NCI-H1048 (cell line): Measurements from ENCODE around the gene CCDC194.
"Not testable (repeated sequence)": the region's sequence is repeated elsewhere in the genome, so short reads cannot be mapped to it uniquely, and the experiment has no call there.

ENCODE experiments used
- DNase-seq: peaks from one replicate; lab custom pipeline; 2025; lab: John Stamatoyannopoulos, UW

CCDC194 gene

DNA sequence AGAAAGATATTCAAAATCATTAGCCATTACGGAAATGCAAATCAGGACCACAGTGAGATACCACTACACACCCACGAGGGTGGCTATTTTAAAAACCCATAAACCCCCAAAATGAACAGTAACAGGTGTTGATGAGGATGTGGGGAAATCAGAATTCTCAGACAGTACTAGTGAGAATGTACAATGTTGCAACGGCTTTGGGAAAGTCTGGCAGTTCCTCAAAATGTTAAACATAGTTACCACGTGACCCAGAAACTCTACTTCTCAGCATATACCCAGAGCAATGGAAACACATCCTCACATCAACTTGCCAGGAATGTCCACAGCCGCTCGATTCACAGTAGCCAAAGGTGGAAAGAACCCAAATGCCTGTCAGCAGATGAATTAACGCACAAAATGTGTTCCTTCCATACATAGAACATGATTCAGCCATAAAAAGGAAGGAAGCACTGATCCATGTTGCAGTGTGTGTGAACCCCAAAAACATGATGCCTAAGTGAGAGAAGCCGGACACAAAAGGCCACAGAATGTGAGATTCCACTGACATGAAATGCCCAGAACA, 23.9 kb downstream of the CCDC194 start:
- DNase-seq = no peak

DNA sequence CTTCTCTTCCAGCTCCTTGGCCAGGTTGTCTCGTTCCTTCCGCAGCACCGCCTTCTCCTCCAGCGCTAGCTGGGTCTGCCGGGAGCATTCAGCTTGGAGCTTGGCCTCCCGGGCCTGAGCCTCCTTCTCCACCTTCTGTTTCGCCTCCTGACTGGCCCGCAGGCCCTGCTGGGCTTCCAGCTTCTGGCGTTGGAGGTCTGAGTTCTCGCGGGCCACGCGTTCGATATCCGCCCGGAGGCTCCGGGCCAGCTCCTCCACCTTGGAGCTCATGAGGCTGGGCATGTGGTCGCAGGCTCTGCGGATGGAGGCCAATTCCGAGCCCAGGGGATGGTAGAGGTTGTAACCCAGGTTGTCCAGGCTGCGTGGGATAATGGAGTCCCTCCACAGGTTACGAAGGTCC, 28.6 kb downstream of the CCDC194 start:
- DNase-seq = no peak

DNA sequence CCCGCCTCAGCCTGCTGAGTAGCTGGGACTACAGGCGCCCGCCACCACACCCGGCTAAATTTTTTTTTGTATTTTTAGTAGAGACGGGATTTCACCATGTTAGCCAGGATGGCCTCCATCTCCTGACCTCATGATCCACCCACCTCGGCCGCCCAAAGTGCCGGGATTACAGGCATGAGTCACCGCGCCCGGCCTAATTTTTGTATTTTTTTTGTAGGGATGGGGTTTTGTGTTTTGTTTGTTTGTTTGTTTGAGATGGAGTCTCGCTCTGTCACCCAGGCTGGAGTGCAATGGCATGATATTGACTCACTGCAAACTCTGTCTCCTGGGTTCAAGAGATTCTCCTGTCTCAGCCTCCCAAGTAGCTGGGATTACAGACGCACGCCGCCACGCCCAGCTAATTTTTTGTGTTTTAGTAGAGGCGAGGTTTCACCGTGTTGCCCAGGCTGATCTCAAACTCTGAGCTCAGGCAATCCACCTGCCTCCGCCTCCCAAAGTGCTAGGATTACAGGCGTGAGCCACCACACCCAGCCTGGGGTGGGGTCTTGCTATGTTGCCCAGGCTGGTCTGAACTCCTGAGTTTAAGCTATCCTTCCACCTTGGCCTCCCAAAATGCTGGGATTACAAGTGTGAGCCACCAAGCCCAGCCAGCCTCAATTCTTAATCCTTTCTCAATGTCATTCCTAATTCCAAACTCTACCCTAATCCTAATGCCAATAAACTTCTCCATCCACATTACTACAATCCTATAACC, 30.0 kb downstream of the CCDC194 start:
- not testable (repeated sequence) for DNase-seq

DNA sequence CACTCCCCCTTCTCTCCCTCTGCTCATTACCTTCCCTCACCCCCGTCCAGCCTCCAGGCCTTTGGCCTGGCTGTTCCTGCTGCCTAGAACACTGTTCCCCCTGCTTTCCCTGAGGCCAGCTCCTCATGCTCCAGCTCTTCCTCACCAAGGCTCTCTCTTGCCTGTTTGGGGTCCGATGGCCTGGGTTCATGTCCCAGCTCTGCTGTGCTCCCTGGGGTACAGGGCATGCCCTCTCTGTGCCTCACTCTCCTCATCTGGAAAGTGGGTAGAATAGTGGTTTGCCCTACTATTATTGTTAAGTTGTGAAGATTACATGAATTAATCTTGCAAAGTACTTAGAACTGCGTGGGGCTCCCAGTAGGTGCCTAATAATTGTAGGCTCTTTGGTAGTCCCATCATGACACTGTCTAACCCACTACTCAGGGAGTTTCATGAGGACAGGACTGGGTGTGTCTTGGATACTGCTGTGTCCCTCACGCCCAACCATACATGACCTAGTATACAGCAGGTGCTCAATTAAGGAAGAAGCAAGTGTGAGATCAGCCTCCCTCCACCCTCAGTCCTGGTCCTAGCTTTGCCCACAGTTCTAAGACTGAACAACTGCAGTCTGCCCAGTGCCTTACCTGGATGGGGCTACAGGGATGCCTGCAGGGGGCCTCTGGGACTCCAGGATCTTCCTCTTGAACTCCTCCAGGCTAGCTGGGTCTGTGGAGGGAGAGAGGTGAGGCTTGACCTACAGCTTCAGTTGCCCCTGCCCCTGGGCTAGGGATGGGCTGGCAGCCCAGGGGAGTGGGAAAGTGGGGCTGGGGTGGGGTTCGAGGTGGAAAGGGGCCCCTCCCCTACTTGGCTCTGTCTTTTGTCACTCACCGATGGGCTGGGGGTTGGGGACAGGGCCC, 33.8 kb downstream of the CCDC194 start:
- no peak for DNase-seq

DNA sequence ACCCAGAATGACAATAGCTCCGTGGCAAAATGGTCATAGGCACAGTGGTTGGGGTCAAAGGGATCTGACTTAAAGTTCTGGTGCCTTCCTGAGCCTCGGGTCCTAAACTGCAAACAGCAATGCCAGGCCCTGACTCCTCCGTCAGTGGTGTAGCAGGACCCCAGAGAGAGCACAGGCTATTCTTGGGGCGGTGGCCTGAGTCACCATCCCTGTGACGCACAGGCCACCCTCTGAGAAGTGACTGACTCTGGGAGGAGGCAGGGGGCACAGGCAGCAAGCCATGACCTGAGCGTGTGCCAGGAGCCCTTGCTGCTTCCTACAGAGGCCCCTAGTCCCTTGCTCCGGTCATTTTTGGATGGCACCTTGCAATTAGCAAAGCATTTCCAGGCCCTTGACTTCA, 35.6 kb downstream of the CCDC194 start:
- DNase-seq = no peak

DNA sequence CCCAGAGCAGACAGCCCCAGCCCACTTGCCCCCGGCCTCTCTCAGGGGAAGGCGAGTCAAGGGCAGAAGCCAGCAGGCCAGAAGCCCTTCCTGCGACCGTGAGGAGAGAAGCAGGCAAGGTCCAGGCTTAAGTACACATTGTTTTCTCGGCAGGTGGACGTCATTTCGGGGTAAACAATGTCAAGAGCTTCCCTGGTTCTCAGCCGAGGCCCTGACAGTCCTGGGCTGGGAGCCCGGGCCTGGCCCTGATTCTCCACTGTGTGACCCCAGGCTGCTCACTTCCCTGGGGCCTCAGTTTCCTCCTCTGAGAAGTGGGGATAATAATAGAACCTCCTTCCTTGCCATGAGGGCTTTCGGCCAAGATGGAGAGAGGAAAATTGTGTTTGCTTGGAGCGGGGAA, 36.3 kb downstream of the CCDC194 start:
- no peak for DNase-seq

DNA sequence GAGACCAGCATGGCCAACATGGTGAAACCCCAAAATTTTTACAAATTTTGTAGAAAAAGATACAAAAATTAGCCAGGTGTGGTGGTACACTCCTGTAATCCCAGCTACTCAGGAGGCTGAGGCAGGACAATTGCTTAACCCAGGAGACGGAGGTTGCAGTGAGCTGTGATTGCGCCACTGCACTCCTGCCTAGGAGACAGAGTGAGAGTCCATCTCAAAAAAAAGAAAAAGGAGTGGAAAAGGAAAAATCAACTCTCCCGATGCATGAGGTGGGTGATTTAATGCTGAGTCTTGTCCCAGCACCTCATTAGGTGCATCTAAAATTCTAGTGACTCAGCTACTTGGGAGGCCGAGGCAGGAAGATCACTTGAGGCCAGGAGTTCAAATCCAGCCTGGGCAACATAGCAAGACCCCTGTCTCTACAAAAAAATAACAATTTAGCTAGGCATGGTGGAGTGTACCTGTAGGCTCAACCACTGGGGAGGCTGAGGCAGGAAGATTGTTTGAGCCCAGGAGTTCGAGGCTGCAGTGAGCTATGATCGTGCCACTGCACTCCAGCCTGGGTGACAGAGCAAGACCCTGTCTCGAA, 36.8 kb downstream of the CCDC194 start:
- DNase-seq = no peak

DNA sequence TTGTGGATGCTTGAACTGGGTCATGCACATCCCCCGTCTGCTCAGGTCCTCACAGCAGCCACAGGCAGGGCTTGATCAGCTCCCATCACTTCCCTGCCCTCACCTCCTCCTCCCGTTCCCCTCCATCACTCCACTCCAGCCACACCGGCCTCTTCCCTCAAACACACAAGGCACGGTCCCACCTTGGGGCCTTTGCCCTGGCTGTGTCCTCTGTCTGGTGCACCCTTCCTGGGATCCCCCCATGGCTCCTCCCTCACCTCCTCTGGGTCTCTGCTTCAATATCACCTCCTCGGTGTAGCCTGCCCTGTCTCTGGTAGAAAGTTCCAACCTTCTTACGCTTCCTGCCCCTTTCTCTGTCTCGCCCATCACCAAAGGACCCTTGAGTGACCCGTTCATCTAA, 40.6 kb downstream of the CCDC194 start:
- DNase-seq = no peak

DNA sequence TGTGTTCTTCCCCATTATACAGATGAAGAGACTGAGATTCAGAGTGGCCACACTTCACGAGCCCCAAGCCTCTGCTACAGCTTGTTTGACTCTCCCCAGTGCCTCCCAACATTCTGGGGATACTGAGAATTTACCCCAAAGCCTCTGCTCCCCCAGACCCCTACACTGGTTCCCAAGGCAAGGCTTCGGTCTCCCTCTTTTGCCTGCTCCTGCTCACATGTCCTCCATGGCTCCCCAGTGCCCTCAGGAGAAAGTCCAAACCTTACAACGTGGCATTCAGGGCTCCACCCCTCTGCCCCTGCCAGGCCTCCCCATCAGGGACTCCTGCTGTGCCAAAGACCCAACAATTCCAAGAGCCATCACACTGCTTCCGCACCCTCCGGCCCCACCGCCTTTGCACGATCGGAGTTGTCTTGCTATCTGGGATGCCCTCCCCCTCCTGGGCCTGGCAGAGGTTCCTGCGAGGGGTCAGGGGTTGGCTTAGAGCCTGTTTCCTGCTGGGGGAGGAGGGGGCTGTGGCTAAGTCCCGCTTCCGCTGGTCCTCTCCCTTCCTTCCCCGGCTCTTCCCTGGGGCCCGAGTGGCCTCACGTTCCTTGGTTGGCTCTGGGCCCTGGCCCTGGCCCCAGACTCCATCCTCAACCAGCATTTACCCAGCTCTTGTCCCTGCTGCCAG, 41.3 kb downstream of the CCDC194 start:
- no peak for DNase-seq

DNA sequence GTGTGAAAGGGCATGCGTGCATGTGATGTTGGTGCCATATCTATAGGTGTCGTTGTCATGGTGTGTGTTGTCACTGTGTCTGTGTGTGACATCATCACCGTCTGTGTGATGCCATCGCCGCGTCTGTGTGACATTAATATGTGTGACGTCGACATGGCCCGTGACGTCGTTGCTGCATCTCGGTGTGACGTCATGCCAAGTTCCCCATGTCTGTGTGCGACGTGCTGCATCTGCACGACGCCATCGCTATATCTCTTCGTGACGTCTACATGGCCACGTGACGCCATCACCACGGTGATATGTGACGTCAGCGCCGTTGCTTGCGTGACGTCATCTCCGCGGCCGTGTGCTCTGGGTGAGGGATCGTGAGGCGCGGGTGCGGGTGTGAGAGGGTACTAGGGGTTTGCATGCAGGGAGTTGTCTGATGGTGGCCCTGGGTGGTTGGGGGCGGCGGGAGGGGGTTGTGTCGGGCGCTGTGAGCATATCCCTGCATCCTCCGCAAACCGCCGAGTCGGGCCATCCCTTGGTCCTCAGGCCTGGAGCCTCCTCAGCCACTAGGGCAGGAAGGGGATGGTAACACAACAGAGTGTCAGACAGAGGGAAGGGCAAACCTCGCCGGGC, 42.1 kb downstream of the CCDC194 start:
- DNase-seq = no peak

DNA sequence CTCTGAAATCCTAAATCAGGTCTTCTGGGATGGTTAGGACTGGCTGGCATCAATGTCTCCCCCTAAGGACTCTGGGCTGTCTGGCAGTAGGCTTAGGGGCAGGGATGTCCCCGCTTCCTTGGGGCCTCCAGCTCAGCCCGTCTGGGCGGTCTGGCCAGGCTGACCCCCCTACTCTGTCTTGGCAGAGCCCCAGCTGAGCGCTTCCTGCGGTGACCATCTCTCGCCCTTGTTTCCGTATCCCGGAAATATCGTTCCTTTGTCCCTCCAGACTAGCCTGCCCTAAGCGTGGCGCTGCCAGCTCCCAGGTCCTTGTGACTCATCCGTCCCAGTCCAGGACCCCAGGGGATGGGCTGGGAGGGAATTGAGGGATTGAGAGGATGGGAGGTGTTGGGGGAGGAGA, 45.3 kb downstream of the CCDC194 start:
- DNase-seq = no peak

DNA sequence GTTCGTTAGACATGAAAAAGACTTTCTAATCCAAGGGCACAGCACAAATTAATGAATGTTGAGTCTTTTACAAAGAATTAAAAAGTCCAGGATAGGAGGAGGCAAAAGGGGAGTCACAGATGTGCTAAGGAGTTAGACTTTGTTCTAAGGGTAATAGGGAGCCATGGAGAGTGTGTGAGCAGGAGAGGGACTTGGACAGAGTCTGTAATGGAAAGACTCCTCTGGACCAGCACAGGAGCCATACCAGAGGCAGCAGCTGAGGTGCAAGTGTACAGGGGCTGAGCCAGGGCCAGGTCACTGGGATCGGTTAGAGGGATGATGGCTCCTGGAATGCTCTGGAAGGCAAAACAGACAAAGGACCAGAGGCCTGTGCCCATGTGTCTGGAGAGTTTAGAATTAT, 46.1 kb downstream of the CCDC194 start:
- DNase-seq = no peak

DNA sequence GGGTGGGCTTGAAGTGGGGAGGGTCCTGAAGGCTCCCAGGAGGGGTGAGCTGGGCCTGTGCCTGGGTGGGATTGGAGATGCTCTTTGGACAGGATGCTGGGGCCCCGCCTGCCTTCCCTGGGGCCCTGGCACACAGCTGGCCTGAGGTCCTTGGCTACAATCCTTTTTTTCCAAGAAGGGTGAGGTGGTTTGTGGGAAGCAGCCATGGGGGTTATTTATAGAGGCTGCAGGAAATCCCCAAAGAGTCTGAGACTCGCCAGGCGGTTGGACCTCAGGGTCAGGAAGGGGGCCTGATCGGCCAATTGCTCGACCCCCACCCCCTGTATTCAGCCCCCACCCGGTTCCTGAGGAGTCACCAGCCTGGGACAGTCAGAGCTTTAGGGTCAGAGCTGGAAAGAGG, 46.6 kb downstream of the CCDC194 start:
- no peak for DNase-seq

DNA sequence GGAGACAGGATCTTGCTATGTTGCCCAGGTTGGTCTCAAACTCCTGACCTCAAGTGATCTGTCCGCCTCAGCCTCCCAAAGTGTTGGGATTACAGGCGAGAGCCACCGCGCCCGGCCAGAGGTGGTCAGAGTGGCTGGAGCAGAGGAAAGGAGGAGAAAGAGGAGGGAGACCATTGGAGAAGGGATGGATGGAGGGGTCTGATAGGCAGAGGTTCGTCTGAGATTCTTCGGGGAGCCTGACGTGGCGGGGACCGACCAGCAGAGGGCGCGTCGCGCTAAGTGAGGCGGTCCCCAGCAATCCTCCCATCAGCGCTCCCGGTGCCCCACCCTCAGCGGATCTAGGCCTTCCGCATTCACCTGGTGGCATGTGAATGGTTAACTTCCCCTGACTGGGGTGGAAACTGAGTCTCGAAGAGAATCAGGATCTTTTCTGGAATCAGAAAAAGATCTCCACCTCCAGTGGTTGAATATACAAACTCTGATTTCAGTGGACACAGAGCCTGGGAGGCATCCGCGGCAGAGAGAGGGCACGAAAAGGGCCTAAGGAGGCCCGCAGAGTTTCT, 47.8 kb downstream of the CCDC194 start:
- DNase-seq = no peak

DNA sequence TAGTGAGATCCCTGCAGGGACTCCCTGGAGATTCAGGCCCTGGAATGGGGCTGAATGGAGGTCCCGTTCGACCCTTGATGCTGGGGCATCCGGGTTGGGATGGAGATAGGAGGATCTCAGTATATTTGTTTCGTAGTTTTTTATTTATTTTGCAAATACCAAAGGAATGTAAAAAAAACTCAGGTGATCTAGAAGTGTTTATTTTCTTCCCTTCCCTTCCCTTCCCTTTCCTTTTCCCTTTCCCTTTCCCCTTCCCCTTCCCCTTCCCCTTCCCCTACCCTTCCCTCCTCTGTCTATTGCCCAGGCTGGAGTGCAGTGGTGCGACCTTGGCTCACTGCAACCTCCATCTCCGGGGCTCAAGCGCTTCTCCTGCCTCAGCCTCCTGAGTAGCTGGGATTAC, 52.2 kb downstream of the CCDC194 start:
- DNase-seq = no peak

DNA sequence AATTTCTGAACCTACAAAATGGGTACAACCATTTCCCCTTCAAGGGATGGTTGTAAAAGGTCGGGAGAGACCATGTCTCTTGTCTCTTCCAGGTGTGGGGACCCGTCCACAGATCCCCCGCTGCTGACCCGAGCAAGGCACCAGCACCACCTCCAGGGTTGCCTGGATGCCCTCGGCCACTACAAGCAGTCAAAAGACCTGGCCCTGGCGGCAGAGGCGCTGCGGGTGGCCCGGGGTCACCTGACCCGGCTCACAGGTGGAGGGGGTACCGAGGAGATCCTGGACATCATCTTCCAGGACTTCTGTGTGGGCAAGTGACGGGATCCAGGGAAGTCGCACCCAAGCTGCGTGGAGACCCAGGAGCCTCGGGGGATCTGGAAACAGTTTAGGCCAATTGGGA, 52.6 kb downstream of the CCDC194 start:
- no peak for DNase-seq

DNA sequence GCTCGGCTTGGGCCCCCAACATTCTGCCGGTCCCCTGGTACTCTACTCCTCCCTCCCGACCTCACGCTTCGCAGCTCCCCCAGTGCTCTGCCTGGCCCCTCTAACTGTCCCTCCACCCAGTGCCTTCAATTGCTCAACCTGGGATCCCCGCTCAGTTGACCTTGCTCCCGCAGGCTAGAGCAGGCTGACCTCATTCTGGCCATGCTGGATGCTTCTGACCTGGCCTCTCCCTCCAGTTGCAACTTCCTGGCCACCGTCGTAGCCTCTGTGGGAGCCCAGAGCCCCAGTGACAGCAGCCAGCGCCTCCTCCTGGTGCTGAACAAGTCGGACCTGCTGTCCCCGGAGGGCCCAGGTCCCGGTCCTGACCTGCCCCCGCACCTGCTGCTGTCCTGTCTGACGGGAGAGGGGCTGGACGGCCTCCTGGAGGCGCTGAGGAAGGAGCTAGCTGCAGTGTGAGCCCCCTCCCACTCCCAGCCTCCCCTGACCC, 53.1 kb downstream of the CCDC194 start:
- no peak for DNase-seq
